K562 (cell line): ENCODE data around the gene DNER. TPM values are rescaled to one million over a fixed set of nuclear protein-coding genes. Genes with fewer than 3 reads are reported as not detected.

Source experiments
- ATAC-seq: fragments of 200-7000 bp; cut with Tn5 transposase; 3 replicates; pipeline ENCODE4 v1.9.1; 2020; ENCODE audit warnings: moderate library complexity
- BruUV-seq: library from RNA; stranded (reverse); fragments of 400-500 nt; replicated peaks from 2 replicates; lab custom pipeline; 2021; lab: Mats Ljungman, UMichigan
- CTCF ChIA-PET: fragments of 300-600 bp; formaldehyde crosslinking; extraction: SDS; loops from one replicate; lab custom pipeline; 2021; ENCODE audit warnings: low intra/inter-chr PET ratio; lab: Yijun Ruan, JAX
- POLR2A ChIA-PET: fragments of 300-600, 350-650 bp; sonication (Branson Sonifier 250); formaldehyde crosslinking; extraction: SDS; loops from one replicate; lab custom pipeline; 2021; ENCODE audit warnings: antibody characterized with exemption, inconsistent platforms; lab: Yijun Ruan, JAX
- DNase-seq, 4 experiments: peaks; one replicate each; pipeline versions ENCODE4 v3.0.0 to v3.0.0-alpha.2; 2011 to 2018; ENCODE audit warnings: low spot score in 3 of 4, mixed read lengths in 3 of 4; ENCODE audit errors: extremely low read depth in 1 of 4
- FAIRE-seq: peaks from 2 replicates; lab custom pipeline; 2011; peaks lifted over from hg19 to GRCh38; lab: Jason Lieb, UNC
- H2AFZ ChIP-seq: 2 replicates; pipeline ENCODE4 v1.6.0; 2011; ENCODE audit warnings: low read depth, low read length, control low read depth, inconsistent platforms
- H3K27ac ChIP-seq: fragments of 200-600 bp; 3 replicates; pipeline ENCODE4 v1.8.0; 2011; ENCODE audit warnings: low read depth, mild to moderate bottlenecking, control low read depth, inconsistent platforms, low read length, moderate library complexity, mixed read lengths; ENCODE audit errors: extremely low read depth
- H3K27me3 ChIP-seq, 2 experiments: fragments of 300-600 bp in 1 of 2; 2 replicates in 1 of 2; 3 replicates in 1 of 2; pipeline versions ENCODE4 v1.6.0 to v1.8.0; 2011; ENCODE audit warnings: inconsistent platforms in 2 of 2, low read length in 2 of 2, mild to moderate bottlenecking in 1 of 2, mixed read lengths in 1 of 2, moderate library complexity in 1 of 2; ENCODE audit not compliant: control insufficient read depth in 2 of 2, insufficient read depth in 2 of 2
- H3K36me3 ChIP-seq: fragments of 300-600 bp; 3 replicates; pipeline ENCODE4 v1.8.0; 2011; ENCODE audit warnings: mild to moderate bottlenecking, low read length, inconsistent platforms; ENCODE audit not compliant: control insufficient read depth, insufficient read depth
- H3K4me1 ChIP-seq, 2 experiments: fragments of 200-600 bp in 1 of 2; replicated peaks in 1 of 2; 2 replicates in 1 of 2; 3 replicates in 1 of 2; pipeline versions ENCODE4 v1.5.1 to v1.8.0; 2011; ENCODE audit warnings: inconsistent platforms in 2 of 2, low read length in 2 of 2, mild to moderate bottlenecking in 1 of 2, mixed read lengths in 1 of 2, moderate library complexity in 1 of 2; ENCODE audit not compliant: control insufficient read depth in 2 of 2, insufficient read depth in 2 of 2
- H3K4me2 ChIP-seq: 2 replicates; pipeline ENCODE4 v1.6.1; 2011; ENCODE audit warnings: low read length, control low read depth, inconsistent platforms, mixed read lengths; ENCODE audit not compliant: insufficient read depth
- H3K4me3 ChIP-seq: fragments of 200-600 bp; sonication (generic), shearing (Covaris generic); 2 replicates; pipeline ENCODE4 v1.5.1; 2016; ENCODE audit warnings: control low read depth, inconsistent platforms
- H3K79me2 ChIP-seq: fragments of 200-600 bp; 3 replicates; pipeline ENCODE4 v1.8.0; 2011; ENCODE audit warnings: low read length, inconsistent platforms; ENCODE audit not compliant: control insufficient read depth, insufficient read depth
- H3K9ac ChIP-seq, 2 experiments: 2 replicates each; pipeline versions ENCODE4 v1.6.0 to v1.6.1; 2011; ENCODE audit warnings: low read depth in 2 of 2, low read length in 2 of 2, control low read depth in 1 of 2, inconsistent platforms in 1 of 2, mild to moderate bottlenecking in 1 of 2, mixed read lengths in 1 of 2; ENCODE audit not compliant: insufficient read depth in 1 of 2
- H3K9me1 ChIP-seq: one replicate; pipeline ENCODE4 v1.6.0; 2011; ENCODE audit warnings: inconsistent platforms, mild to moderate bottlenecking, low read length, moderate library complexity; ENCODE audit not compliant: control insufficient read depth, insufficient read depth
- H3K9me3 ChIP-seq: replicated peaks from 2 replicates; pipeline ENCODE4 v1.5.1; 2011; ENCODE audit warnings: low read depth, low read length, inconsistent platforms; ENCODE audit not compliant: control insufficient read depth, insufficient read depth
- H4K20me1 ChIP-seq: replicated peaks from 2 replicates; pipeline ENCODE4 v1.6.1; 2011; ENCODE audit warnings: low read length, inconsistent platforms, mixed read lengths; ENCODE audit not compliant: control insufficient read depth, insufficient read depth
- CBX1 ChIP-seq: sonication (generic); IDR thresholded peaks from 2 replicates; pipeline ENCODE4 v1.6.1; 2016; ENCODE audit warnings: antibody characterized with exemption, low read depth, mild to moderate bottlenecking
- CREBBP ChIP-seq: IDR thresholded peaks from one replicate; pipeline ENCODE4 v1.6.1; 2012; ENCODE audit warnings: low read depth, mild to moderate bottlenecking, control low read depth, inconsistent platforms, low read length
- GATAD2B ChIP-seq: fragments of 450-650 bp; IDR thresholded peaks from 2 replicates; pipeline ENCODE4 v1.6.1; 2017; ENCODE audit warnings: mild to moderate bottlenecking, borderline replicate concordance
- JUN ChIP-seq, 2 experiments: sonication (generic) in 1 of 2; formaldehyde crosslinking in 1 of 2; IDR thresholded peaks; 2 replicates each; pipeline versions ENCODE4 v1.6.1 to v1.8.0; 2012 to 2022; ENCODE audit warnings: borderline replicate concordance in 2 of 2, mild to moderate bottlenecking in 2 of 2, improper control_type of control experiment in 1 of 2, low read depth in 1 of 2, low read length in 1 of 2, missing genetic modification reagents in 1 of 2
- KAT2B ChIP-seq: IDR thresholded peaks from one replicate; pipeline ENCODE4 v1.6.1; 2012; ENCODE audit warnings: low read depth, mild to moderate bottlenecking, control low read depth, inconsistent platforms, low read length, moderate library complexity
- PCBP2 ChIP-seq: fragments of 200-400 bp; formaldehyde crosslinking; IDR thresholded peaks from 2 replicates; pipeline ENCODE4 v1.6.1; 2018; ENCODE audit warnings: low read length, low read depth, mild to moderate bottlenecking, moderate library complexity; ENCODE audit not compliant: poor library complexity, severe bottlenecking
- PURB ChIP-seq: sonication (generic); formaldehyde crosslinking; IDR thresholded peaks from 2 replicates; pipeline ENCODE4 v1.9.0; 2021; ENCODE audit warnings: low read depth, mild to moderate bottlenecking, missing genetic modification reagents
- SMARCA5 ChIP-seq: fragments of 450-650 bp; IDR thresholded peaks from 2 replicates; pipeline ENCODE4 v1.6.1; 2016
- ZFP36 ChIP-seq: fragments of 150-350 bp; IDR thresholded peaks from 2 replicates; pipeline ENCODE4 v1.6.1; 2018; ENCODE audit warnings: low read length, low read depth; ENCODE audit not compliant: partially characterized antibody
- ZNF12 ChIP-seq: sonication (generic); formaldehyde crosslinking; IDR thresholded peaks from 2 replicates; pipeline ENCODE4 v1.4.0; 2020; ENCODE audit warnings: mild to moderate bottlenecking, missing genetic modification reagents
- ZNF253 ChIP-seq: fragments of 250-450 bp; sonication (Bioruptor Pico); conservative IDR thresholded peaks from 2 replicates; pipeline ENCODE4 v1.6.1; 2021; ENCODE audit warnings: mild to moderate bottlenecking
- ZNF436 ChIP-seq: fragments of 250-450, 450-650 bp; sonication (Bioruptor Pico); formaldehyde crosslinking; IDR thresholded peaks from 2 replicates; pipeline ENCODE4 v1.7.0; 2020; ENCODE audit warnings: mild to moderate bottlenecking
- WGBS: fragments of 100-300 bp; shearing (Covaris generic); methylation state at CpG from one replicate; pipeline ENCODE4 v1.1.6; 2016; ENCODE audit warnings: low coverage, mixed read lengths; ENCODE audit not compliant: insufficient coverage; ENCODE audit errors: missing lambda C conversion rate; 5-methylcytosine and 5-hydroxymethylcytosine counted together
- in situ Hi-C: fragments of 300-500 bp; cut with MboI; formaldehyde crosslinking; loops from 4 replicates; pipeline ENCODE4 v1.15.0; 2018; ENCODE audit warnings: inconsistent platforms, mixed read lengths
- intact Hi-C: fragments of 100-400 bp; cut with micrococcal nuclease; formaldehyde crosslinking; loops from 2 replicates; pipeline ENCODE4 v1.14.2; 2022
- polyA plus RNA-seq, 8 experiments: library from polyadenylated mRNA; depleted of rRNA in 4 of 8; stranded (reverse) in 5 of 8; unstranded in 3 of 8; fragments of >200 nt; fragmentation: Nextera tagmentation in 2 of 8; fragmentation: Illumina TruSeq in 1 of 8; extraction: Ambion mirVana in 2 of 8; extraction: Trizol in 1 of 8; gene quantifications; 2 replicates each; pipeline versions ENCODE4 v1.2.1 to v1.2.3, GENCODE V29; 2011 to 2014; ENCODE audit warnings: inconsistent platforms in 1 of 8, missing spikeins in 1 of 8
- total RNA-seq, 7 experiments: library from RNA; depleted of rRNA in 6 of 7; stranded (reverse); fragments of >200 nt in 6 of 7; fragmentation: Illumina TruSeq in 2 of 7; extraction: Trizol in 2 of 7; gene quantifications; 2 replicates each; pipeline versions ENCODE4 v1.2.1 to v1.2.3, GENCODE V29; 2011 to 2021; ENCODE audit warnings: low replicate concordance in 1 of 7
- TF ChIP-seq, protein P1 (sequence below): sonication (generic); formaldehyde crosslinking; IDR thresholded peaks from 2 replicates; pipeline ENCODE4 v1.4.0; 2020; ENCODE audit warnings: mild to moderate bottlenecking, missing genetic modification reagents
- TF ChIP-seq, protein P2 (sequence below): fragments of 450-650 bp; formaldehyde crosslinking; IDR thresholded peaks from 2 replicates; pipeline ENCODE4 v1.4.0; 2020; ENCODE audit warnings: mild to moderate bottlenecking
- TF ChIP-seq, protein P3 (sequence below), 3 experiments: fragments of 200-800 bp in 1 of 3; fragments of 250-450 bp in 1 of 3; fragments of 450-650 bp in 1 of 3; sonication (Bioruptor Pico) in 1 of 3; sonication (Bioruptor generic) in 1 of 3; formaldehyde crosslinking in 1 of 3; IDR thresholded peaks; 2 replicates each; pipeline versions ENCODE4 v1.6.1 to v1.8.0; 2016 to 2022; ENCODE audit warnings: mild to moderate bottlenecking in 2 of 3, missing genetic modification characterization in 2 of 3, missing compliant biosample characterization in 1 of 3, moderate library complexity in 1 of 3

The DNER gene
- total and polyA plus RNA-seq, 9 of the 15 experiments (the other 6 are each of a cell fraction or from before 2014, with no cell fraction given): not detected

DNA sequence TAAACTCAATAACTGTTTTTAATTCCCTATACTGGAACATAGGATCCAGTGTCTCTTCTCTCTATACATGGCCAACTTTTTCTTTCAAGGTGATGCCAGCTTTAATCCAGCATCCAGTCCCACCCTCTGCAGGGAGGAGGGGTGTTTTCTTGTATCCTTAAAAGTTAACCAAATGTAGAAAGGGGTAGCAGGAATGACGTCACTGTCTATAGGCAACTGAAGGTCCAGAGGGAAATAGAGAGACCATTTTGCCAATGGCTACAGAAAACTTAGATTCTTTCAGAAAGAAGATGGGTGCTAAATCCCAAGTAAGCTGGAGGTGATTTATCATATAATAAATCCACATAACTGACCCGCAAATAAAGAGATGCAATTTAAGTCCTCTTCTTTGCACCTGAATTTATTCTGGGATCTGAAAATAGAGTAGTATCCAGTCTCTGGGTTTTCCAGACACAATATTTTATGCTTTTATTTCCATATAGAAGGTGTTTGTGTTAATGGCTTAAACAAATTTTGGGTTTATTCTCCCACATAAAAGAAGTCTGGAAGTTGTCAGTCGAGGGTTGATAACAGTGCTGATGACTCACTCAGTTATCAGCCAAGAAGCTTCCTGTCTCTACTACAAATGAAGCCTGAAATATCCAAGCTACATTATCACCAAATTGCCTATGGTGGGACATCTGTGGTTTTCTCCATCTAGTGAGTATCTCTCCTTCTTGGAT lies 5.7 kb upstream of the DNER start:
- ChIA-PET POLR2A (no interaction called here), CTCF (no interaction called here)
- no peak overlapping the region for H2AFZ ChIP-seq
- intact Hi-C loops: loop anchor here (5.0 kb wide), 1 partner anchor 1828 kb away; no protein-coding TSS in a partner anchor
- no peak overlapping the region for H3K9ac ChIP-seq
- 0% methylated on average over 3 of the region's 3 CpGs for WGBS
- H3K4me2 ChIP-seq: no peak overlapping the region; the same call in 1 of the 2 replicates
- H3K9me3 ChIP-seq: no peaks in the 10 kb centered on the region
- BruUV-seq: no TSS peak
- H3K27ac ChIP-seq: no peak overlapping the region
- in situ Hi-C loops: no loop called here
- DNase-seq (peak in 2 of 4 experiments; percentile 16 to 26), ATAC-seq (peak; percentile 70), FAIRE-seq (peak; percentile 69)
- H4K20me1 ChIP-seq: no peaks in the 10 kb centered on the region
- no peaks in the 10 kb centered on the region for H3K9me1 ChIP-seq
- peaks cover 0 to 4% of the 10 kb centered on the region in 2 experiments; a peak in 1 of 5 replicates for H3K27me3 ChIP-seq
- H3K4me1 ChIP-seq: peaks cover 3 to 4% of the 10 kb centered on the region in 2 experiments; a peak in 3 of 5 replicates
- H3K4me3 ChIP-seq: no peak overlapping the region
- no peaks in the 10 kb centered on the region for H3K36me3 ChIP-seq
- no peaks in the 10 kb centered on the region for H3K79me2 ChIP-seq
- TF ChIP-seq GATAD2B: no peak
- TF ChIP-seq CBX1: no peak
- TF ChIP-seq, protein P1, sequence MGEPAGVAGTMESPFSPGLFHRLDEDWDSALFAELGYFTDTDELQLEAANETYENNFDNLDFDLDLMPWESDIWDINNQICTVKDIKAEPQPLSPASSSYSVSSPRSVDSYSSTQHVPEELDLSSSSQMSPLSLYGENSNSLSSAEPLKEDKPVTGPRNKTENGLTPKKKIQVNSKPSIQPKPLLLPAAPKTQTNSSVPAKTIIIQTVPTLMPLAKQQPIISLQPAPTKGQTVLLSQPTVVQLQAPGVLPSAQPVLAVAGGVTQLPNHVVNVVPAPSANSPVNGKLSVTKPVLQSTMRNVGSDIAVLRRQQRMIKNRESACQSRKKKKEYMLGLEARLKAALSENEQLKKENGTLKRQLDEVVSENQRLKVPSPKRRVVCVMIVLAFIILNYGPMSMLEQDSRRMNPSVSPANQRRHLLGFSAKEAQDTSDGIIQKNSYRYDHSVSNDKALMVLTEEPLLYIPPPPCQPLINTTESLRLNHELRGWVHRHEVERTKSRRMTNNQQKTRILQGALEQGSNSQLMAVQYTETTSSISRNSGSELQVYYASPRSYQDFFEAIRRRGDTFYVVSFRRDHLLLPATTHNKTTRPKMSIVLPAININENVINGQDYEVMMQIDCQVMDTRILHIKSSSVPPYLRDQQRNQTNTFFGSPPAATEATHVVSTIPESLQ (CRISPR knock-in tag): no peak
- no peak for TF ChIP-seq SMARCA5
- TF ChIP-seq, protein P2, sequence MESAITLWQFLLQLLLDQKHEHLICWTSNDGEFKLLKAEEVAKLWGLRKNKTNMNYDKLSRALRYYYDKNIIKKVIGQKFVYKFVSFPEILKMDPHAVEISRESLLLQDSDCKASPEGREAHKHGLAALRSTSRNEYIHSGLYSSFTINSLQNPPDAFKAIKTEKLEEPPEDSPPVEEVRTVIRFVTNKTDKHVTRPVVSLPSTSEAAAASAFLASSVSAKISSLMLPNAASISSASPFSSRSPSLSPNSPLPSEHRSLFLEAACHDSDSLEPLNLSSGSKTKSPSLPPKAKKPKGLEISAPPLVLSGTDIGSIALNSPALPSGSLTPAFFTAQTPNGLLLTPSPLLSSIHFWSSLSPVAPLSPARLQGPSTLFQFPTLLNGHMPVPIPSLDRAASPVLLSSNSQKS (CRISPR knock-in tag): no peak
- no peak for TF ChIP-seq ZFP36
- no peak for TF ChIP-seq ZNF12 (CRISPR knock-in tag)
- TF ChIP-seq, protein P3, sequence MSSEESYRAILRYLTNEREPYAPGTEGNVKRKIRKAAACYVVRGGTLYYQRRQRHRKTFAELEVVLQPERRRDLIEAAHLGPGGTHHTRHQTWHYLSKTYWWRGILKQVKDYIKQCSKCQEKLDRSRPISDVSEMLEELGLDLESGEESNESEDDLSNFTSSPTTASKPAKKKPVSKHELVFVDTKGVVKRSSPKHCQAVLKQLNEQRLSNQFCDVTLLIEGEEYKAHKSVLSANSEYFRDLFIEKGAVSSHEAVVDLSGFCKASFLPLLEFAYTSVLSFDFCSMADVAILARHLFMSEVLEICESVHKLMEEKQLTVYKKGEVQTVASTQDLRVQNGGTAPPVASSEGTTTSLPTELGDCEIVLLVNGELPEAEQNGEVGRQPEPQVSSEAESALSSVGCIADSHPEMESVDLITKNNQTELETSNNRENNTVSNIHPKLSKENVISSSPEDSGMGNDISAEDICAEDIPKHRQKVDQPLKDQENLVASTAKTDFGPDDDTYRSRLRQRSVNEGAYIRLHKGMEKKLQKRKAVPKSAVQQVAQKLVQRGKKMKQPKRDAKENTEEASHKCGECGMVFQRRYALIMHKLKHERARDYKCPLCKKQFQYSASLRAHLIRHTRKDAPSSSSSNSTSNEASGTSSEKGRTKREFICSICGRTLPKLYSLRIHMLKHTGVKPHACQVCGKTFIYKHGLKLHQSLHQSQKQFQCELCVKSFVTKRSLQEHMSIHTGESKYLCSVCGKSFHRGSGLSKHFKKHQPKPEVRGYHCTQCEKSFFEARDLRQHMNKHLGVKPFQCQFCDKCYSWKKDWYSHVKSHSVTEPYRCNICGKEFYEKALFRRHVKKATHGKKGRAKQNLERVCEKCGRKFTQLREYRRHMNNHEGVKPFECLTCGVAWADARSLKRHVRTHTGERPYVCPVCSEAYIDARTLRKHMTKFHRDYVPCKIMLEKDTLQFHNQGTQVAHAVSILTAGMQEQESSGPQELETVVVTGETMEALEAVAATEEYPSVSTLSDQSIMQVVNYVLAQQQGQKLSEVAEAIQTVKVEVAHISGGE (CRISPR knock-in tag; IDR thresholded peaks at IDR 0.05): no peak
- TF ChIP-seq ZNF436 (CRISPR knock-in tag): no peak
- TF ChIP-seq PCBP2: no peak
- no peak for TF ChIP-seq ZNF253
- peak; percentile 69 for TF ChIP-seq JUN (IDR thresholded peaks at IDR 0.05; ENCODE audit: borderline replicate concordance, low read depth, low read length)
- no peak for TF ChIP-seq JUN (CRISPR knock-in tag; IDR thresholded peaks at IDR 0.05; ENCODE audit: borderline replicate concordance)
- TF ChIP-seq KAT2B: no peak
- TF ChIP-seq PURB (CRISPR knock-in tag): no peak
- TF ChIP-seq CREBBP: no peak
